Breast epithelium (tissue), 4 donors: ENCODE data around the gene TRIM54. TPM values are rescaled to one million over a fixed set of nuclear protein-coding genes. Genes with fewer than 3 reads are reported as not detected.
"Not testable (repeated sequence)": the region's sequence is repeated elsewhere in the genome, so short reads cannot be mapped to it uniquely, and the experiment has no call there.

Source experiments
- DNase-seq, 2 donors: peaks; one replicate each; pipeline ENCODE4 v3.0.0-alpha.2; 2019; ENCODE audit warnings: low spot score in 2 of 2
- H3K27ac ChIP-seq, 2 donors: fragments of 200-600 bp; sonication (generic) in 1 of 2; one replicate each; pipeline ENCODE4 v1.5.1; 2016 to 2019; ENCODE audit warnings: mild to moderate bottlenecking in 1 of 2
- H3K27me3 ChIP-seq, 2 donors: fragments of 200-600 bp; sonication (generic) in 1 of 2; one replicate each; pipeline versions ENCODE4 v1.5.1 to v1.6.0; 2017 to 2019; ENCODE audit warnings: control low read depth in 1 of 2, mild to moderate bottlenecking in 1 of 2
- H3K36me3 ChIP-seq: fragments of 200-600 bp; one replicate; pipeline ENCODE4 v1.5.1; 2019
- H3K4me1 ChIP-seq, 2 donors: fragments of 200-600 bp; sonication (generic); one replicate each; pipeline ENCODE4 v1.5.1; 2016 to 2019; ENCODE audit warnings: control low read depth in 1 of 2
- H3K4me3 ChIP-seq, 3 donors: fragments of 200-600 bp; sonication (generic); 1 replicate in 2 of 3; 2 replicates in 1 of 3; pipeline ENCODE4 v1.5.1; 2016 to 2019; ENCODE audit warnings: mild to moderate bottlenecking in 3 of 3, moderate library complexity in 2 of 3
- H3K9me3 ChIP-seq, 2 donors: fragments of 200-600 bp; sonication (generic) in 1 of 2; one replicate each; pipeline ENCODE4 v1.5.1; 2016 to 2019; ENCODE audit warnings: control low read depth in 1 of 2
- POLR2A ChIP-seq: fragments of 450-650 bp; IDR thresholded peaks from one replicate; pipeline ENCODE4 v1.6.1; 2016; ENCODE audit warnings: antibody characterized with exemption, mild to moderate bottlenecking, moderate library complexity
- POLR2AphosphoS5 ChIP-seq, 3 donors: sonication (generic); formaldehyde crosslinking; IDR thresholded peaks; one replicate each; pipeline ENCODE4 v1.6.1; 2017; ENCODE audit warnings: antibody characterized with exemption in 3 of 3
- intact Hi-C: fragments of 100-400 bp; cut with DNase I; formaldehyde crosslinking; loops from one replicate; pipeline ENCODE4 v1.15.1; 2023; ENCODE audit warnings: low total_unique reads
- total RNA-seq, 3 donors: library from RNA; depleted of rRNA; stranded (reverse); fragments of >200 nt; gene quantifications; one replicate each; pipeline ENCODE4 v1.1.0, GENCODE V29; 2016
- TF ChIP-seq, protein P1 (sequence below), 3 donors: fragments of 450-650 bp; IDR thresholded peaks; one replicate each; pipeline ENCODE4 v1.5.1; 2016 to 2017; ENCODE audit warnings: antibody characterized with exemption in 3 of 3, mild to moderate bottlenecking in 3 of 3, moderate library complexity in 3 of 3

TRIM54 gene
- total RNA-seq, 3 donors from 2014 or later, result 0.15 to 0.66 TPM; not detected in 1

DNA sequence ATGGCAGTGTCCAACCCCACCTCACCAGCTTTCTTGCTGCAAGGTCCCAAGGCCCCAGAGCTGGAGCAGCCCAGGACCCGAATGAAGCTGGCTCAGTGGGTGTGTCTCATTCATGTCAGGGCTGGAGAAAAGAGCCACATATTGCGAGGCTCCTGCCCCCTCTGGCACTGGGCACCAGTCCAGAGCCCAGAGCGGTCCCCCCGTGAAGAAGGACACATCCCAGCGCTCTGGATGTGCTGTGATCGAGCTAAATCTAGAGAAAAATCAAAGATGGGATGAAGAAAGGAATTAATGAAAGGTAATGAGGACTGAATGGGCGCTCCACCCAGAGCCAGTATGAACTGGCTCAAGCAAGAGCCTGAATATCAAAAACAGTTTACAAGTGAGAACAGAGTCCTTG, 53.9 kb downstream of the TRIM54 start:
- H3K4me3 ChIP-seq, result no peak overlapping the region
- intact Hi-C loops, result no loop called here
- TF ChIP-seq POLR2AphosphoS5 (IDR thresholded peaks at IDR 0.05), result no peak
- H3K4me1 ChIP-seq, result no peaks in the 10 kb centered on the region
- H3K9me3 ChIP-seq, result no peaks in the 10 kb centered on the region
- no peak overlapping the region for H3K27ac ChIP-seq
- DNase-seq, result no peak
- no peaks in the 10 kb centered on the region for H3K27me3 ChIP-seq
- peaks cover 25% of the 10 kb centered on the region for H3K36me3 ChIP-seq

DNA sequence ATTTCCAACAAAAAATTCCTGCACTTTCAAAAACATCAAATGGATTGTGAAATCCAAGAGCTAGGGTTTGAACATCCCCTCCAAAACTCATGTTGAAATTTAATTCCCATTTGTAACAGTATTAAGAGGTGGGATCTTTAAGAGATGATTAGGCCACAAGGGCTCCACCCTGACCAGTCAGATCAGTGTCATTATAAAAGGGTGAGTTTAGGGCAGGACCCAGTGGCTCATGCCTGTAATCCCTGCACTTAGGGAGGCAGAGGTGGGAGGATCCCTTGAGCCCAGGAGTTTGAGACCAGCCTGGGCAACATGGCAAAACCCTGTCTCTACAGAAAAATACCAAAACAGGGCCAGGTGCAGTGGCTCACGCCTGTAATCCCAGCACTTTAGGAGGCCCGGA, 65.4 kb downstream of the TRIM54 start:
- no peaks in the 10 kb centered on the region for H3K36me3 ChIP-seq
- no peaks in the 10 kb centered on the region for H3K27me3 ChIP-seq
- TF ChIP-seq POLR2A (no peak), POLR2AphosphoS5 (IDR thresholded peaks at IDR 0.05) (no peak)
- TF ChIP-seq, protein P1, sequence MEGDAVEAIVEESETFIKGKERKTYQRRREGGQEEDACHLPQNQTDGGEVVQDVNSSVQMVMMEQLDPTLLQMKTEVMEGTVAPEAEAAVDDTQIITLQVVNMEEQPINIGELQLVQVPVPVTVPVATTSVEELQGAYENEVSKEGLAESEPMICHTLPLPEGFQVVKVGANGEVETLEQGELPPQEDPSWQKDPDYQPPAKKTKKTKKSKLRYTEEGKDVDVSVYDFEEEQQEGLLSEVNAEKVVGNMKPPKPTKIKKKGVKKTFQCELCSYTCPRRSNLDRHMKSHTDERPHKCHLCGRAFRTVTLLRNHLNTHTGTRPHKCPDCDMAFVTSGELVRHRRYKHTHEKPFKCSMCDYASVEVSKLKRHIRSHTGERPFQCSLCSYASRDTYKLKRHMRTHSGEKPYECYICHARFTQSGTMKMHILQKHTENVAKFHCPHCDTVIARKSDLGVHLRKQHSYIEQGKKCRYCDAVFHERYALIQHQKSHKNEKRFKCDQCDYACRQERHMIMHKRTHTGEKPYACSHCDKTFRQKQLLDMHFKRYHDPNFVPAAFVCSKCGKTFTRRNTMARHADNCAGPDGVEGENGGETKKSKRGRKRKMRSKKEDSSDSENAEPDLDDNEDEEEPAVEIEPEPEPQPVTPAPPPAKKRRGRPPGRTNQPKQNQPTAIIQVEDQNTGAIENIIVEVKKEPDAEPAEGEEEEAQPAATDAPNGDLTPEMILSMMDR (IDR thresholded peaks at IDR 0.05), result no peak
- H3K9me3 ChIP-seq, result no peaks in the 10 kb centered on the region
- H3K4me1 ChIP-seq, result no peaks in the 10 kb centered on the region
- intact Hi-C loops, result no loop called here
- no peak overlapping the region for H3K4me3 ChIP-seq
- H3K27ac ChIP-seq, result no peak overlapping the region
- DNase-seq, result no peak

DNA sequence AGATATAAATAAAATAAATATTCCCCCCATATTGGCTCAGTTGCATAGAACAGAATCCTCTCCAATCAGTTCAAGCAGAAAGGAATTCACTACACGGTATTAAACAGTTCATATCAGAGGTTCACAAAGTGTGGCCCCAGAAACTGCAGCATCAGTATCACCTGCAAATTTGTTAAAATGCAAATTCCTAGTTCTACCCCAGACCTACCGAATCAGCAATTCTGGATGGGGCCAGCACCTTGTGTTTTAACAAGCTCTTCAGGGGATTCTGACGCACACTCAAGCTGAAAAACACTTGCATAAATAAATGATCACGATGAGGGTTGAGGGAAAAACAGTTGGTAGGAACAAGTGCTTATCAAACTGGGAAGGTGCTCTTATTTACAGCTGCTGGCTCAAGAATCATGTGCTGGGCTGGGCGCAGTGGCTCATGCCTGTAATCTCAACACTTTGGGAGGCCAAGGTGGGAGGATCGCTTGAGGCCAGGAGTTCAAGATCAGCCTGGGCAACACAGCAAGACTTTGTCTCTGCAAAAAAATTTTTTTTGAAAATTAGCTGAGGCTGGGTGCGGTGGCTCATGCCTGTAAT, 68.0 kb downstream of the TRIM54 start:
- H3K27me3 ChIP-seq, result no peaks in the 10 kb centered on the region
- H3K27ac ChIP-seq, result no peak overlapping the region
- TF ChIP-seq POLR2AphosphoS5 (IDR thresholded peaks at IDR 0.05) (no peak), POLR2A (no peak)
- TF ChIP-seq, protein P1 (IDR thresholded peaks at IDR 0.05), result no peak
- DNase-seq, result no peak
- peaks cover 2 to 9% of the 10 kb centered on the region in 2 donors for H3K4me1 ChIP-seq
- intact Hi-C loops, result no loop called here
- H3K4me3 ChIP-seq, result no peak overlapping the region
- H3K36me3 ChIP-seq, result no peaks in the 10 kb centered on the region
- H3K9me3 ChIP-seq, result no peaks in the 10 kb centered on the region

DNA sequence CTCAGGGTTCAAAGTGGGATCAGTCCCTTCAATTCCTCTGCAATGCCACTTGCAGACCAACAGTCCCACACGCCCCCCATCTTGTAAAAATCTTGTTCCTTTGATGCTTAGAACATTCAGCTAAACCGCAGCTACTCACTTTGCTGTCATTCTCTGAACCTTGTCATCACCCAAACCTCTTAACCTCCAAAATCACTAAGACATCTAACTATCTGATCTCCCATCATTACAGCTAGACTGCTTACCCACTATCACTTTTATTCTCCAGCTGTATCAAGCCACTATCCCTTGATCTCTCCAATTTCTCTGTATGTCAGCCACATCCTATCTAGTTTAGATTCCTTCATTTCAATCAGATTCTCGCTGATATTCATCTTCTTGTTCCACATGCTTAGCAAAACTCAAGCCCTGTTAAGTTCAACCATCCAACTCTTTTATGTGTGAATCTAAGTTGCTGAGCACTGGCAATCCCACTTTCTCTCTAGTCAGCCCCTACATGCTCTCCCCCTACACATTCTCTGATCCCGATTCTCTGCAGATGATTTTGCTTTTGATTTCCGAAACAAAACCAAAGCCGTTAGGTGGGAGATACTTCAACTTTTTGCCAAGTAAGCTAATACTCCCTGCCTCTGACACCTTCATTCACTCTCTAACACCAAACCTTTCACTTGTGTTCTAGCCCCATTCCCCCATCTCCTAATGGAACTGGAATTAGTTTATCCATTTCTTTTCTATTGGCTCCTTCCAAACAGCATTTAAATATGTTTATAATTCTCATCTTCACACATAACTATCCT, 69.8 kb downstream of the TRIM54 start:
- Histone ChIP-seq H3K27ac (no peak overlapping the region), H3K4me3 (no peak overlapping the region), H3K27me3 (no peaks in the 10 kb centered on the region), H3K4me1 (peaks cover 2 to 9% of the 10 kb centered on the region in 2 donors), H3K9me3 (no peaks in the 10 kb centered on the region), H3K36me3 (no peaks in the 10 kb centered on the region)
- DNase-seq, result no peak
- intact Hi-C loops, result no loop called here
- no peak for TF ChIP-seq POLR2AphosphoS5 (IDR thresholded peaks at IDR 0.05)
- TF ChIP-seq, protein P1 (IDR thresholded peaks at IDR 0.05), result no peak
- no peak for TF ChIP-seq POLR2A

DNA sequence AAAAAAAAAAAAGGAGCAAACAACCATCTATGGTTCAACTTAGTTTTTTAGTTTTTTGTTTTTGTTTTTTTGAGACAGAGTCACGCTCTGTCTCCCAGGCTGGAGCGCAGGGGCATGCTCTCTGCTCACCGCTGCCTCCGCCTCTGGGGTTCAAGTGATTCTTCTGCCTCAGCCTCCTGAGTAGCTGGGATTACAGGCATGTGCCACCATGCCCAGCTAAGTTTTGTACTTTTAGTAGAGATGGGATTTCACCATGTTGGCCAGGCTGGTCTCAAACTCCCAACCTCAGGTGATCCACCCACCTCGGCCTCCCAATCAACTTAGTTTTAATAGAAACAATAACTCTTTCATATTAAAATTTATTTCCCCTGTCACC, 71.1 kb downstream of the TRIM54 start:
- H3K27ac ChIP-seq, H3K36me3 ChIP-seq, DNase-seq, H3K4me1 ChIP-seq, H3K9me3 ChIP-seq, H3K27me3 ChIP-seq, H3K4me3 ChIP-seq, intact Hi-C loops: not testable (repeated sequence)

DNA sequence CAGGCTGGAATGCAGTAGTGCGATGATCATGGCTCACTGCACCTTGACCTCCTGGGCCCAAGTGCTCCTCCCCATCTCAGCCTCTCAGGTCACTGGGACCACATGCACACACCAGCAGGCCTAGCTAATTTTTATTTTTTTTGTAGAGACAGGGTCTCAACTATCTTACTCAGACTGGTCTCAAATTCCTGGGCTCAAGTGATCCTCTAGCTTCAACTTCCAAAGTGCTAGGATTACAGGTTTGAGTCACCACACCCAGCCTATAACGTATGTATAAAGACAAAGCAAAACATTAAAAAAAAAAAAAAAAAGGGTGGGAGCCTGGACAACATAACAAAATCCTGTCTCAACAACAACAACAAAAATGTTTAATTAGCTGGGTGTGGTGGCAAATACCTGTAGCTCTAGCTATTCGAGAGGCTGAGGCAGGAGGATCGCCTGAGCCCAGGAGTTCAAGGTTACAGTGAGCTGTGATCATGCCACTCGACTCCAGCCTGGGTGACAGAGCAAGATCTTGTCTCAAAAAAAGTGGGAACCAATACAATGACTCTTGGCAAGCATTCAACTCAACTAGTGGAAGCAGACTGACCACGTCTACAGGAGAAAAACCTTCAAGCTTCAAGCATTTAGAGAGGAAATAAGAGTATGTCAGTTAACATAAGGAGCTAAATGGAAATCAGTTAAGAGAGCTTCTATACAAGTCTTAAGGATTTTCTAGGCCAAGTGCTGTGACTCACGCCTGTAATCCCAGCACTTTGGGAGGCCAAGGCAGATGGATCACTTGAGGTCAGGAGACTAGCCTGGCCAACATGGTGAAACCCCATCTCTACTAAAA, 71.8 kb downstream of the TRIM54 start:
- intact Hi-C loops, result no loop called here
- peaks cover 2 to 9% of the 10 kb centered on the region in 2 donors for H3K4me1 ChIP-seq
- no peak overlapping the region for H3K27ac ChIP-seq
- no peaks in the 10 kb centered on the region for H3K36me3 ChIP-seq
- no peak for DNase-seq
- no peaks in the 10 kb centered on the region for H3K9me3 ChIP-seq
- TF ChIP-seq, protein P1 (IDR thresholded peaks at IDR 0.05), result no peak
- TF ChIP-seq POLR2AphosphoS5 (IDR thresholded peaks at IDR 0.05) (no peak), POLR2A (no peak)
- H3K4me3 ChIP-seq, result no peak overlapping the region
- H3K27me3 ChIP-seq, result no peaks in the 10 kb centered on the region
